Activated CD4-positive, alpha-beta T cell treated with anti-CD3 and anti-CD28 coated beads, Interleukin-2, amount 50 U/mL, for 24 hours (primary cell): ENCODE data around the gene TUBB4B.

Source experiments
- DNase-seq, 2 donors: peaks; one replicate each; pipeline ENCODE4 v3.0.0-alpha.2; 2020; ENCODE audit warnings: low read depth in 1 of 2, low spot score in 1 of 2

Gene TUBB4B

DNA sequence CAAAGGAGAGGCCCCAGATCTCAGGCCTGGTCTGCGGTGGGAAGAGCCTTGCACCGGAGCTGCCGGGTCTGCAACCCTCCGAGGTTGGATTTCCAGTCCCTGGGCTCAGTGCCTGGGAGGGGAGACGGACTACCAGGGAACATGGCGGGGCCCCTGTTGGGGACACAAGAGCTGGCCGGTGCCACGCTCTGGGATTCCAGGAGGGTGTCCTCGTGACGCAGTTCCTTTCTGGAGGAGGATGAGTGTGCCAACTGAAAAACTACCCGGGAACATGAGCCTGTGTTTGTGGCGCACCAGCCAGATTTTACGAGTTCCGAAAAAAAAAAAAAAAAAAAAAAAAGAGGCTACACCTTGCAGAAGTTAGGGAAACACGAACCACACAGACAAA, 52.0 kb downstream of the TUBB4B start:
- DNase-seq = no peak
